Measurements from ENCODE around the gene UCK1. TPM values are rescaled to one million over a fixed set of nuclear protein-coding genes. Genes with fewer than 3 reads are reported as not detected.

Gene UCK1
- total and polyA plus RNA-seq, 2 of the 8 experiments (the other 6 are each of a cell fraction or from before 2014, with no cell fraction given), result 35.1 to 42.0 TPM

DNA sequence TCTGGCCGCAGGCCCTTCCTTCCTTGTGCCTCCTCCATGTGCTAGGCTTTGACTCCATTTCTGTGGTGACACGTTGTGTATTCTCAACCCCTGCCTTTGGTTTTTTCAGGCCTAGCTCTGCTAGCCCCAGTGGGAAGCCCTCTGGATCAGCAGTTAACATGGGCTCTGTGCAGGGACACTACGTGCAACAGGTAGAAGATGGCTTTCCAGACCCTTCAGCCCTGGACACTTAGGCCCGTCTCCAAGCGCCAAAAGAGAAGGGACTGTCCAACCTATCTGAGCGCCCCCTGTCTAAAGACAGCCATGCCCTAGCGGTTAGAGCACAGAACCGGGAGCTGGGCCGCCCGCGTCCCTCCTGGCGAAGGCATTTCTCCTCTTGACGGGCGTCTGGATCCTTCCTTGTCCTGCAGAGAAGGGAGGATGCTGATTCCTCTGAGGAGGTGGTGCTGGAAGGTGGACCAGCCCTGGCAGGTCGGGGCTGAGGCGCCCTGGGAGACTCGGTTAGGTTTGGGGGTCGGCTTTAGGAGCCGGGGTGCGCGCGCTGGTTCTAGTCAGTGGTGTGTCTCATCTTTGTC lies 36.7 kb downstream of the UCK1 start:
- Histone ChIP-seq H3K27ac (ENCODE audit: low read depth, low read length) (no peak overlapping the region), H3K4me3 (ENCODE audit: extremely low read depth in 1 of 4, insufficient read depth in 2 of 4, low read depth in 3 of 4, low read length in 4 of 4) (no peak overlapping the region), H3K9me3 (ENCODE audit: insufficient read depth in 2 of 2, low read depth in 1 of 2, low read length in 1 of 2) (no peaks in the 10 kb centered on the region), H3K27me3 (replicated peaks in 1 of 4; ENCODE audit: control insufficient read depth in 3 of 4, extremely low read depth in 1 of 4, insufficient read depth in 3 of 4, low read length in 3 of 4) (no peaks in the 10 kb centered on the region), H3K14ac (ENCODE audit: insufficient read length) (no peak overlapping the region), H3K4me2 (ENCODE audit: insufficient read depth in 1 of 2, low read depth in 2 of 2, low read length in 2 of 2) (no peak overlapping the region), H2BK20ac (ENCODE audit: low read length) (no peak overlapping the region), H3K23me2 (ENCODE audit: low read depth, low read length) (no peaks in the 10 kb centered on the region), H3K56ac (replicated peaks; ENCODE audit: insufficient read length, low read depth, low read length) (no peak overlapping the region), H3K18ac (ENCODE audit: extremely low read depth, low read length) (no peak overlapping the region), H3K23ac (ENCODE audit: insufficient read length) (no peak overlapping the region), H3K79me1 (ENCODE audit: low read depth, low read length) (peaks cover 3% of the 10 kb centered on the region), H2BK5ac (ENCODE audit: low read depth, low read length) (no peak overlapping the region), H4K91ac (replicated peaks; ENCODE audit: insufficient read length, low read length) (no peak overlapping the region), H3K79me2 (ENCODE audit: control insufficient read depth in 1 of 2, insufficient read depth in 2 of 2, low read length in 2 of 2) (no peaks in the 10 kb centered on the region; a peak in 1 of 4 replicates), H4K20me1 (replicated peaks in 1 of 2; ENCODE audit: control insufficient read depth in 1 of 2, insufficient read depth in 2 of 2, low read length in 2 of 2) (peaks cover 8 to 21% of the 10 kb centered on the region in 2 experiments), H4K8ac (ENCODE audit: extremely low read depth, insufficient read depth, low read length) (no peak overlapping the region), H2BK15ac (ENCODE audit: low read length) (no peak overlapping the region), H4K5ac (ENCODE audit: insufficient read length, low read depth, low read length) (no peak overlapping the region), H2AFZ (ENCODE audit: low read length) (no peak overlapping the region), H2AK5ac (ENCODE audit: low read depth, low read length) (no peak overlapping the region), H3K4ac (replicated peaks; ENCODE audit: insufficient read length, low read depth, low read length) (no peak overlapping the region), H3K9ac (replicated peaks in 1 of 4; ENCODE audit: extremely low read depth in 1 of 4, low read depth in 3 of 4, low read length in 3 of 4) (no peak overlapping the region), H2BK12ac (ENCODE audit: low read depth, low read length) (no peak overlapping the region), H3K4me1 (replicated peaks in 1 of 4; ENCODE audit: control insufficient read depth in 3 of 4, insufficient read depth in 4 of 4, low read length in 3 of 4) (no peaks in the 10 kb centered on the region), H2BK120ac (replicated peaks; ENCODE audit: low read depth, low read length) (no peak overlapping the region), H3K36me3 (ENCODE audit: control insufficient read depth in 2 of 4, insufficient read depth in 4 of 4, low read length in 3 of 4) (peaks cover 68 to 96% (median 91%) of the 10 kb centered on the region in 4 experiments)
- no peak for DNase-seq (ENCODE audit: low read depth in 1 of 2, low spot score in 2 of 2)
- ChIA-PET CTCF (ENCODE audit: partially characterized antibody) (interaction anchor here (1.6 kb wide), 1 partner anchor 9 kb away, joined by 4 read pairs; no protein-coding TSS in a partner anchor), POLR2A (ENCODE audit: partially characterized antibody) (interaction anchor here (0.8 to 1.8 kb wide), 6 partner anchors 9 to 83 kb away, joined by 3 to 6 read pairs (median 4); no protein-coding TSS in a partner anchor)
- 94% methylated on average over 21 of the region's 22 CpGs; no CpG with 5 or more reads in 1 of the 2 experiments for WGBS, 2 experiments (ENCODE audit: extremely low coverage in 1 of 2, insufficient coverage in 1 of 2, insufficient read length in 1 of 2, insufficient replicate concordance in 2 of 2, low coverage in 1 of 2, low lambda C conversion rate in 2 of 2, missing lambda C conversion rate in 1 of 2)
- FAIRE-seq, result no peak
- TF ChIP-seq TAF1 (IDR thresholded peaks at IDR 0.05; ENCODE audit: low read depth, low read length), result no peak
- no peak for TF ChIP-seq JUN (IDR thresholded peaks at IDR 0.05; ENCODE audit: low read depth, low read length)
- no peak for TF ChIP-seq EGR1 (IDR thresholded peaks at IDR 0.05; ENCODE audit: borderline replicate concordance, low read depth, low read length)
- TF ChIP-seq, protein P1, sequence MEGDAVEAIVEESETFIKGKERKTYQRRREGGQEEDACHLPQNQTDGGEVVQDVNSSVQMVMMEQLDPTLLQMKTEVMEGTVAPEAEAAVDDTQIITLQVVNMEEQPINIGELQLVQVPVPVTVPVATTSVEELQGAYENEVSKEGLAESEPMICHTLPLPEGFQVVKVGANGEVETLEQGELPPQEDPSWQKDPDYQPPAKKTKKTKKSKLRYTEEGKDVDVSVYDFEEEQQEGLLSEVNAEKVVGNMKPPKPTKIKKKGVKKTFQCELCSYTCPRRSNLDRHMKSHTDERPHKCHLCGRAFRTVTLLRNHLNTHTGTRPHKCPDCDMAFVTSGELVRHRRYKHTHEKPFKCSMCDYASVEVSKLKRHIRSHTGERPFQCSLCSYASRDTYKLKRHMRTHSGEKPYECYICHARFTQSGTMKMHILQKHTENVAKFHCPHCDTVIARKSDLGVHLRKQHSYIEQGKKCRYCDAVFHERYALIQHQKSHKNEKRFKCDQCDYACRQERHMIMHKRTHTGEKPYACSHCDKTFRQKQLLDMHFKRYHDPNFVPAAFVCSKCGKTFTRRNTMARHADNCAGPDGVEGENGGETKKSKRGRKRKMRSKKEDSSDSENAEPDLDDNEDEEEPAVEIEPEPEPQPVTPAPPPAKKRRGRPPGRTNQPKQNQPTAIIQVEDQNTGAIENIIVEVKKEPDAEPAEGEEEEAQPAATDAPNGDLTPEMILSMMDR (IDR thresholded peaks at IDR 0.05; ENCODE audit: control extremely low read depth in 1 of 3, insufficient read depth in 1 of 3, low read depth in 1 of 3, low read length in 3 of 3), result no peak
- no peak for TF ChIP-seq JUND (IDR thresholded peaks at IDR 0.05; ENCODE audit: low read length)
- no peak for TF ChIP-seq FOSL1 (IDR thresholded peaks at IDR 0.05; ENCODE audit: insufficient read depth, low read depth, low read length)
- no peak for TF ChIP-seq ASH2L (IDR thresholded peaks at IDR 0.05; ENCODE audit: low read length)
- no peak for TF ChIP-seq EP300 (IDR thresholded peaks at IDR 0.05; ENCODE audit: borderline replicate concordance in 1 of 2, low read depth in 2 of 2, low read length in 2 of 2)
- no peak for TF ChIP-seq RAD21 (IDR thresholded peaks at IDR 0.05 in 1 of 2, conservative IDR thresholded peaks at IDR 0.05 in 1 of 2; ENCODE audit: low read depth in 2 of 2, low read length in 2 of 2)
- no peak for TF ChIP-seq KDM5A (IDR thresholded peaks at IDR 0.05; ENCODE audit: low read length)

All from H1 (cell line).